K562 (cell line): ENCODE data around the gene CTSL. TPM values are rescaled to one million over a fixed set of nuclear protein-coding genes. Genes with fewer than 3 reads are reported as not detected.

Experiments
- ARID1B ChIP-seq: fragments of 450-650 bp; IDR thresholded peaks from 2 replicates; pipeline ENCODE4 v1.6.1; 2016; ENCODE audit warnings: antibody characterized with exemption, mild to moderate bottlenecking, inconsistent platforms
- ATF4 ChIP-seq: fragments of 450-650 bp; formaldehyde crosslinking; IDR thresholded peaks from 2 replicates; pipeline ENCODE4 v1.4.0; 2022; ENCODE audit warnings: mild to moderate bottlenecking, moderate library complexity
- EP300 ChIP-seq: IDR thresholded peaks from 2 replicates; pipeline ENCODE4 v1.6.1; 2012; ENCODE audit warnings: low read length, improper control_type of control experiment
- FOSL1 ChIP-seq: fragments of 200-800 bp; sonication (Bioruptor generic); conservative IDR thresholded peaks from 2 replicates; pipeline ENCODE4 v1.6.1; 2016; ENCODE audit warnings: missing genetic modification characterization, missing compliant biosample characterization
- FOXM1 ChIP-seq, 2 experiments: fragments of 450-650 bp in 1 of 2; sonication (generic) in 1 of 2; formaldehyde crosslinking in 1 of 2; IDR thresholded peaks; 2 replicates each; pipeline versions ENCODE4 v1.6.1 to v1.9.0; 2017 to 2022; ENCODE audit warnings: low read depth in 2 of 2, mild to moderate bottlenecking in 2 of 2, missing genetic modification reagents in 1 of 2, moderate library complexity in 1 of 2
- FOXP1 ChIP-seq: sonication (generic); formaldehyde crosslinking; IDR thresholded peaks from 2 replicates; pipeline ENCODE4 v1.8.0; 2022; ENCODE audit warnings: mild to moderate bottlenecking, missing genetic modification reagents
- HBP1 ChIP-seq: fragments of 450-650 bp; formaldehyde crosslinking; IDR thresholded peaks from 2 replicates; pipeline ENCODE4 v1.4.0; 2022; ENCODE audit warnings: missing genetic modification characterization
- JUND ChIP-seq, 2 experiments: IDR thresholded peaks; 2 replicates in 1 of 2; 3 replicates in 1 of 2; pipeline ENCODE4 v1.6.1; 2011; ENCODE audit warnings: borderline replicate concordance in 2 of 2, low read depth in 2 of 2, low read length in 2 of 2, improper control_type of control experiment in 1 of 2, missing biosample characterization in 1 of 2, missing genetic modification characterization in 1 of 2, missing genetic modification reagents in 1 of 2
- NFRKB ChIP-seq: fragments of 450-650 bp; IDR thresholded peaks from 2 replicates; pipeline ENCODE4 v1.6.1; 2016; ENCODE audit warnings: low read depth
- NR1H2 ChIP-seq: sonication (generic); formaldehyde crosslinking; IDR thresholded peaks from 2 replicates; pipeline ENCODE4 v1.4.0; 2020; ENCODE audit warnings: mild to moderate bottlenecking, missing genetic modification reagents
- PRPF4 ChIP-seq: fragments of 200-400 bp; formaldehyde crosslinking; IDR thresholded peaks from one replicate; pipeline ENCODE4 v1.6.1; 2017; ENCODE audit warnings: low read length, low read depth, mild to moderate bottlenecking; ENCODE audit not compliant: insufficient read depth, poor library complexity, severe bottlenecking
- SETDB1 ChIP-seq: IDR thresholded peaks from one replicate; pipeline ENCODE4 v1.6.1; 2012; ENCODE audit warnings: low read length, control low read depth, inconsistent platforms
- SMAD3 ChIP-seq: fragments of 450-650 bp; formaldehyde crosslinking; conservative IDR thresholded peaks from 2 replicates; pipeline ENCODE4 v1.4.0; 2020; ENCODE audit warnings: mild to moderate bottlenecking
- TCF3 ChIP-seq: sonication (generic); formaldehyde crosslinking; IDR thresholded peaks from 2 replicates; pipeline ENCODE4 v1.4.0; 2020; ENCODE audit warnings: mild to moderate bottlenecking, missing genetic modification reagents
- TFAP4 ChIP-seq: sonication (generic); formaldehyde crosslinking; IDR thresholded peaks from 2 replicates; pipeline ENCODE4 v1.8.0; 2022; ENCODE audit warnings: missing genetic modification reagents, mild to moderate bottlenecking, moderate library complexity, borderline replicate concordance
- TRIM24 ChIP-seq, 2 experiments: fragments of 450-650 bp; IDR thresholded peaks; 2 replicates each; pipeline ENCODE4 v1.6.1; 2016
- ZFP36 ChIP-seq: fragments of 150-350 bp; IDR thresholded peaks from 2 replicates; pipeline ENCODE4 v1.6.1; 2018; ENCODE audit warnings: low read length, low read depth; ENCODE audit not compliant: partially characterized antibody
- ZNF217 ChIP-seq: sonication (generic); formaldehyde crosslinking; IDR thresholded peaks from 2 replicates; pipeline ENCODE4 v1.8.0; 2022; ENCODE audit warnings: mild to moderate bottlenecking, missing genetic modification reagents
- ZNF609 ChIP-seq: sonication (generic); formaldehyde crosslinking; IDR thresholded peaks from 2 replicates; pipeline ENCODE4 v1.8.1; 2023; ENCODE audit warnings: missing genetic modification reagents, mild to moderate bottlenecking, borderline replicate concordance
- ZNF707 ChIP-seq: fragments of 250-450 bp; sonication (Bioruptor Pico); conservative IDR thresholded peaks from 2 replicates; pipeline ENCODE4 v1.8.0; 2022; ENCODE audit warnings: inconsistent platforms, mild to moderate bottlenecking, moderate library complexity
- polyA plus RNA-seq, 8 experiments: library from polyadenylated mRNA; depleted of rRNA in 4 of 8; stranded (reverse) in 5 of 8; unstranded in 3 of 8; fragments of >200 nt; fragmentation: Nextera tagmentation in 2 of 8; fragmentation: Illumina TruSeq in 1 of 8; extraction: Ambion mirVana in 2 of 8; extraction: Trizol in 1 of 8; gene quantifications; 2 replicates each; pipeline versions ENCODE4 v1.2.1 to v1.2.3, GENCODE V29; 2011 to 2014; ENCODE audit warnings: inconsistent platforms in 1 of 8, missing spikeins in 1 of 8
- total RNA-seq, 7 experiments: library from RNA; depleted of rRNA in 6 of 7; stranded (reverse); fragments of >200 nt in 6 of 7; fragmentation: Illumina TruSeq in 2 of 7; extraction: Trizol in 2 of 7; gene quantifications; 2 replicates each; pipeline versions ENCODE4 v1.2.1 to v1.2.3, GENCODE V29; 2011 to 2021; ENCODE audit warnings: low replicate concordance in 1 of 7

CTSL gene
- total and polyA plus RNA-seq, 9 of the 15 experiments (the other 6 are each of a cell fraction or from before 2014, with no cell fraction given), result 55.9 to 165 (median 93.7) TPM

GRCh38 chr9:87742813-87743428 lies 17.0 kb downstream of the CTSL start (continued):
- 0 out of 2 replicates have a peak, but pooled peaks have one; percentile 10 for TF ChIP-seq ARID1B
- TF ChIP-seq JUND (IDR thresholded peaks at IDR 0.05; ENCODE audit: borderline replicate concordance, low read depth, low read length), result 0 out of 2 replicates have a peak, but pooled peaks have one; percentile 8
- no peak for TF ChIP-seq JUND (tag; IDR thresholded peaks at IDR 0.05; ENCODE audit: borderline replicate concordance, low read depth, low read length)
- TF ChIP-seq NR1H2 (CRISPR knock-in tag), result no peak
- 0 out of 2 replicates have a peak, but pooled peaks have one; percentile 26 for TF ChIP-seq TFAP4 (CRISPR knock-in tag)
- no peak for TF ChIP-seq FOXP1 (CRISPR knock-in tag)
- TF ChIP-seq ZNF707 (CRISPR knock-in tag), result no peak
- TF ChIP-seq FOSL1 (tag), result peak; percentile 55
- no peak for TF ChIP-seq ZNF609 (CRISPR knock-in tag)
- TF ChIP-seq HBP1, result no peak
- TF ChIP-seq ZNF217 (CRISPR knock-in tag), result no peak
- TF ChIP-seq EP300, result peak; percentile 12; the same call in 1 of the 2 replicates
- TF ChIP-seq NFRKB, result no peak
- no peak for TF ChIP-seq FOXM1 (IDR thresholded peaks at IDR 0.05; ENCODE audit: low read depth)
- TF ChIP-seq FOXM1 (CRISPR knock-in tag; IDR thresholded peaks at IDR 0.05; ENCODE audit: low read depth), result no peak
- TF ChIP-seq ZFP36, result no peak
- TF ChIP-seq TRIM24 (IDR thresholded peaks at IDR 0.05), result 0 out of 4 replicates have a peak, but pooled peaks of 1 of the 2 experiments have one; percentile 44
- TF ChIP-seq SMAD3 (CRISPR knock-in tag), result no peak
- TF ChIP-seq SETDB1, result no peak
- TF ChIP-seq ATF4 (CRISPR knock-in tag), result no peak
- peak; percentile 43 for TF ChIP-seq TCF3 (CRISPR knock-in tag)
- TF ChIP-seq PRPF4, result no peak
